B cell (primary cell): ENCODE results near the gene ANAPC5. TPM values are rescaled to one million over a fixed set of nuclear protein-coding genes. Genes with fewer than 3 reads are reported as not detected.
A peak's percentile ranks its signal among the peaks of the same experiment; 100 is the strongest.

Experiments
- ATAC-seq: fragments of 200-7000 bp; cut with Tn5 transposase; one replicate; pipeline ENCODE4 v1.10.0; 2021; ENCODE audit warnings: low read depth, mild to moderate bottlenecking, moderate number of reproducible peaks, moderate library complexity
- CTCF ChIA-PET: fragments of 350-600 bp; sonication (Branson Sonifier 250); formaldehyde crosslinking; loops from one replicate; lab custom pipeline; 2021; ENCODE audit warnings: antibody characterized with exemption, inconsistent platforms; lab: Charles Lee
- POLR2A ChIA-PET: fragments of 350-600 bp; sonication (Branson Sonifier 250); formaldehyde crosslinking; loops from one replicate; lab custom pipeline; 2021; ENCODE audit warnings: antibody characterized with exemption; lab: Charles Lee
- DNase-seq: peaks from one replicate; pipeline ENCODE4 v3.0.0; 2013
- H2AFZ ChIP-seq: 2 replicates; pipeline ENCODE4 v1.6.1; 2012; ENCODE audit warnings: mild to moderate bottlenecking, low read depth, low read length; ENCODE audit not compliant: insufficient read depth, poor library complexity, severe bottlenecking
- H3K27ac ChIP-seq, 2 donors: 1 replicate in 1 of 2; 2 replicates in 1 of 2; pipeline ENCODE4 v1.5.1; 2012 to 2013; ENCODE audit warnings: low read length in 2 of 2, mild to moderate bottlenecking in 2 of 2, moderate library complexity in 1 of 2
- H3K27me3 ChIP-seq, 4 experiments: fragments of 200-600 bp in 1 of 4; sonication (generic) in 1 of 4; replicated peaks in 1 of 4; 1 replicate in 2 of 4; 2 replicates in 2 of 4; pipeline versions ENCODE4 v1.6.1 to v1.7.0; 2013 to 2016; ENCODE audit warnings: low read length in 3 of 4, mild to moderate bottlenecking in 2 of 4, mixed read lengths in 1 of 4, moderate library complexity in 1 of 4; ENCODE audit not compliant: insufficient read depth in 4 of 4, control insufficient read depth in 3 of 4; ENCODE audit errors: control extremely low read depth in 1 of 4
- H3K36me3 ChIP-seq, 2 experiments: replicated peaks in 1 of 2; 1 replicate in 1 of 2; 2 replicates in 1 of 2; pipeline versions ENCODE4 v1.6.1 to v1.7.1; 2013; ENCODE audit warnings: low read length in 1 of 2; ENCODE audit not compliant: insufficient read depth in 2 of 2, control insufficient read depth in 1 of 2; ENCODE audit errors: control extremely low read depth in 1 of 2, extremely low read depth in 1 of 2
- H3K4me1 ChIP-seq, 2 donors: fragments of 200-600 bp in 1 of 2; sonication (generic) in 1 of 2; 1 replicate in 1 of 2; 2 replicates in 1 of 2; pipeline versions ENCODE4 v1.5.1 to v1.6.1; 2013 to 2017; ENCODE audit warnings: low read length in 2 of 2; ENCODE audit not compliant: control insufficient read depth in 2 of 2, insufficient read depth in 2 of 2
- H3K4me2 ChIP-seq: replicated peaks from 2 replicates; pipeline ENCODE3; 2012; ENCODE audit warnings: mild to moderate bottlenecking, low read depth, low read length; ENCODE audit not compliant: poor library complexity, severe bottlenecking
- H3K4me3 ChIP-seq, 5 experiments: fragments of 200-600 bp in 1 of 5; sonication (generic) in 1 of 5; 1 replicate in 3 of 5; 2 replicates in 2 of 5; pipeline versions ENCODE4 v1.5.1 to v1.7.0; 2011 to 2016; ENCODE audit warnings: low read length in 4 of 5, mild to moderate bottlenecking in 4 of 5, low read depth in 2 of 5, control low read depth in 1 of 5, moderate library complexity in 1 of 5; ENCODE audit not compliant: insufficient read depth in 1 of 5; ENCODE audit errors: control extremely low read depth in 1 of 5, extremely low read depth in 1 of 5
- H3K79me2 ChIP-seq: fragments of 200-600 bp; sonication (generic); one replicate; pipeline ENCODE4 v1.6.0; 2016; ENCODE audit warnings: low read length; ENCODE audit not compliant: control insufficient read depth, insufficient read depth
- H3K9ac ChIP-seq: fragments of 200-600 bp; sonication (generic); 2 replicates; pipeline ENCODE4 v1.6.1; 2017; ENCODE audit warnings: mild to moderate bottlenecking, low read length, moderate library complexity
- H3K9me3 ChIP-seq, 3 donors: one replicate each; pipeline versions ENCODE4 v1.6.1 to v1.7.1; 2013; ENCODE audit warnings: low read length in 2 of 3; ENCODE audit not compliant: control insufficient read depth in 2 of 3, insufficient read depth in 1 of 3; ENCODE audit errors: control extremely low read depth in 1 of 3
- H4K20me1 ChIP-seq: 2 replicates; pipeline ENCODE4 v1.6.0; 2012; ENCODE audit warnings: mild to moderate bottlenecking, low read length; ENCODE audit not compliant: insufficient read depth, control insufficient read depth, poor library complexity, severe bottlenecking
- H3K27ac Mint-ChIP-seq: one replicate; pipeline ENCODE4 v1.8.0; 2021; ENCODE audit warnings: mixed read lengths
- H3K27me3 Mint-ChIP-seq: one replicate; pipeline ENCODE4 v1.8.0; 2021; ENCODE audit warnings: mixed read lengths
- H3K4me1 Mint-ChIP-seq: one replicate; pipeline ENCODE4 v1.8.0; 2021; ENCODE audit warnings: mixed read lengths
- H3K4me3 Mint-ChIP-seq: one replicate; pipeline ENCODE4 v1.8.0; 2021; ENCODE audit warnings: mixed read lengths
- H3K9me3 Mint-ChIP-seq: one replicate; pipeline ENCODE4 v1.8.0; 2022; ENCODE audit warnings: mixed read lengths; ENCODE audit not compliant: insufficient read depth
- EZH2 ChIP-seq: IDR thresholded peaks from 2 replicates; pipeline ENCODE4 v1.6.1; 2012; ENCODE audit warnings: borderline replicate concordance, low read depth, mild to moderate bottlenecking, moderate library complexity, low read length; ENCODE audit not compliant: insufficient read depth, poor library complexity, severe bottlenecking
- WGBS: methylation state at CpG from one replicate; pipeline ENCODE4 v1.1.5; 2013; ENCODE audit warnings: missing lambda C conversion rate; ENCODE audit not compliant: insufficient coverage; 5-methylcytosine and 5-hydroxymethylcytosine counted together
- intact Hi-C: fragments of 100-400 bp; cut with micrococcal nuclease; formaldehyde crosslinking; loops from one replicate; pipeline ENCODE4 v1.10.0; 2022
- polyA plus RNA-seq: library from polyadenylated mRNA; depleted of rRNA; stranded (reverse); fragments of >200 nt; gene quantifications from 2 replicates; pipeline ENCODE4 v1.2.3, GENCODE V29; 2012
- total RNA-seq, 2 donors: library from RNA; stranded (reverse); fragments of 120-200 nt in 1 of 2; gene quantifications; 1 replicate in 1 of 2; 2 replicates in 1 of 2; pipeline versions ENCODE4 v1.2.3 to v1.2.4, GENCODE V29; 2013 to 2022
- TF ChIP-seq, protein P1 (sequence below): fragments of 200-600 bp; IDR thresholded peaks from one replicate; pipeline ENCODE4 v1.8.0; 2022; ENCODE audit warnings: antibody characterized with exemption, mild to moderate bottlenecking

The ANAPC5 gene
- total and polyA plus RNA-seq, 2 donors (not counting 1 experiment from before 2014, with no cell fraction given) = 150 to 171 TPM

DNA sequence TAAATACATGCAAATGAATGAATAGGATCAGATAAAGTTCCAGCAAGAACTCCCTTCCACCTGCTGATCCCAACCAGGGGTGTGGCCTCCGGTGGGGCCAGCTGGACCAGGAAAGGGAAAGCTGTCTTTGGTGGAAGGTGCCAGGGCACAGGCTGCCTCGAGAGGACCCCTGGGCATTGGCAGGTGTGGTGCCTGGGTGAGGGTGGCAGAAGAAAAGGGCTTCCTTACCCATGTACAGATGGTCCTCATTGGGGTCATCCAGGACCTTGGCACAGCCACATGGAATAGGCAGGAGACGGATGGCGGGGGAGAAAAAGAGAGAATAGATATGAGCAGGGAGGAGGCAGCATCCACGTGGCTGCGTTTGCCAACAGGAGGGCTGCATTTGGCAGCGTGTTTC lies 92.1 kb downstream of the ANAPC5 start:
- no peaks in the 10 kb centered on the region for H3K79me2 ChIP-seq
- no peaks in the 10 kb centered on the region for H3K27me3 Mint-ChIP-seq
- H3K9me3 ChIP-seq = no peaks in the 10 kb centered on the region
- H3K27ac ChIP-seq = no peak overlapping the region
- H3K4me3 ChIP-seq = no peak overlapping the region
- intact Hi-C loops = no loop called here
- POLR2A ChIA-PET = no interaction called here
- no peak overlapping the region for H3K4me2 ChIP-seq
- H4K20me1 ChIP-seq = no peaks in the 10 kb centered on the region
- no peak for DNase-seq
- 98% methylated on average over 6 of the region's 7 CpGs for WGBS
- no peak overlapping the region for H2AFZ ChIP-seq
- no peaks in the 10 kb centered on the region for H3K9me3 Mint-ChIP-seq
- H3K4me1 Mint-ChIP-seq = peaks cover 12% of the 10 kb centered on the region
- H3K36me3 ChIP-seq = peaks cover 6 to 27% of the 10 kb centered on the region in 2 experiments
- no peaks in the 10 kb centered on the region for H3K27me3 ChIP-seq
- CTCF ChIA-PET = no interaction called here
- ATAC-seq = no peak
- TF ChIP-seq, protein P1, sequence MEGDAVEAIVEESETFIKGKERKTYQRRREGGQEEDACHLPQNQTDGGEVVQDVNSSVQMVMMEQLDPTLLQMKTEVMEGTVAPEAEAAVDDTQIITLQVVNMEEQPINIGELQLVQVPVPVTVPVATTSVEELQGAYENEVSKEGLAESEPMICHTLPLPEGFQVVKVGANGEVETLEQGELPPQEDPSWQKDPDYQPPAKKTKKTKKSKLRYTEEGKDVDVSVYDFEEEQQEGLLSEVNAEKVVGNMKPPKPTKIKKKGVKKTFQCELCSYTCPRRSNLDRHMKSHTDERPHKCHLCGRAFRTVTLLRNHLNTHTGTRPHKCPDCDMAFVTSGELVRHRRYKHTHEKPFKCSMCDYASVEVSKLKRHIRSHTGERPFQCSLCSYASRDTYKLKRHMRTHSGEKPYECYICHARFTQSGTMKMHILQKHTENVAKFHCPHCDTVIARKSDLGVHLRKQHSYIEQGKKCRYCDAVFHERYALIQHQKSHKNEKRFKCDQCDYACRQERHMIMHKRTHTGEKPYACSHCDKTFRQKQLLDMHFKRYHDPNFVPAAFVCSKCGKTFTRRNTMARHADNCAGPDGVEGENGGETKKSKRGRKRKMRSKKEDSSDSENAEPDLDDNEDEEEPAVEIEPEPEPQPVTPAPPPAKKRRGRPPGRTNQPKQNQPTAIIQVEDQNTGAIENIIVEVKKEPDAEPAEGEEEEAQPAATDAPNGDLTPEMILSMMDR = no peak
- TF ChIP-seq EZH2 = no peak
- H3K4me1 ChIP-seq = no peaks in the 10 kb centered on the region
- no peak overlapping the region for H3K27ac Mint-ChIP-seq
- H3K9ac ChIP-seq = no peak overlapping the region
- no peak overlapping the region for H3K4me3 Mint-ChIP-seq

DNA sequence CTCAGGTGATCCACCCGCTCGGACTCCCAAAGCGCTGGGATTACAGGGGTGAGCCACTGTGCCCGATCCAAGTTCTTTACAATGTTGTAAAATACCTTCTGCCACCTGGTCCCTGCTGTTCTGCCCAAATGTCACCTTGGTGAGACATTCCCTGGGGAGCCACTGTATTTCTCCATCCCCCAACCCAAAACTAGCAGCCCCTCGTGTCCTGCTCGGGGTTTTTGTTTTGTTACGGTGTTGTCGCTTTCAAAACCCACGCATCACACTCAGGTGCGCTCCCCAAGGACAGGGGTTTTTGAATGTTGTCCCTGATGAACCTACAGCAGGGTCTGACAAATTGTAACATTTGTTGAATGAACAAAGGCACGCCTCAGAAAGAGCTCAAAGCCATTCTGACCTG lies 93.1 kb downstream of the ANAPC5 start:
- TF ChIP-seq EZH2 = no peak
- TF ChIP-seq, protein P1 = no peak
- H3K9ac ChIP-seq = no peak overlapping the region
- ATAC-seq = peak; percentile 39
- H3K36me3 ChIP-seq = peaks cover 6 to 26% of the 10 kb centered on the region in 2 experiments
- H3K27ac Mint-ChIP-seq = peak overlapping the region; percentile 15
- no peaks in the 10 kb centered on the region for H4K20me1 ChIP-seq
- no peaks in the 10 kb centered on the region for H3K4me1 ChIP-seq
- H3K27me3 ChIP-seq = no peaks in the 10 kb centered on the region
- no peak overlapping the region for H3K27ac ChIP-seq
- no peak overlapping the region for H2AFZ ChIP-seq
- H3K4me2 ChIP-seq = no peak overlapping the region
- ChIA-PET POLR2A (no interaction called here), CTCF (no interaction called here)
- H3K4me3 ChIP-seq = no peak overlapping the region
- no peaks in the 10 kb centered on the region for H3K27me3 Mint-ChIP-seq
- H3K9me3 ChIP-seq = no peaks in the 10 kb centered on the region
- WGBS = 96% methylated on average over 7 of the region's 11 CpGs
- peak overlapping the region; percentile 50 for H3K4me3 Mint-ChIP-seq
- intact Hi-C loops = no loop called here
- no peaks in the 10 kb centered on the region for H3K9me3 Mint-ChIP-seq
- H3K79me2 ChIP-seq = no peaks in the 10 kb centered on the region
- DNase-seq = no peak
- peaks cover 12% of the 10 kb centered on the region for H3K4me1 Mint-ChIP-seq

Other genes with a start within 250 kb of the ANAPC5 start
- gene P2RX7, start 219.5 kb downstream of the ANAPC5 start, total RNA-seq = 5.3 and 6.8 TPM in 2 replicates
- 5.0 and 6.3 TPM in 2 replicates for gene P2RX7, start 219.5 kb downstream of the ANAPC5 start, polyA plus RNA-seq
- 27.2 and 30.4 TPM in 2 replicates for gene P2RX4, start 142.3 kb downstream of the ANAPC5 start, total RNA-seq
- gene P2RX4, start 142.3 kb downstream of the ANAPC5 start, polyA plus RNA-seq = 29.7 and 31.9 TPM in 2 replicates
- 17.1 and 22.0 TPM in 2 replicates for gene CAMKK2, start 55.7 kb downstream of the ANAPC5 start, total RNA-seq
- gene CAMKK2, start 55.7 kb downstream of the ANAPC5 start, polyA plus RNA-seq = 9.3 and 9.7 TPM in 2 replicates
- gene RNF34, start 47.7 kb upstream of the ANAPC5 start, total RNA-seq = 79.6 and 86.7 TPM in 2 replicates
- gene RNF34, start 47.7 kb upstream of the ANAPC5 start, polyA plus RNA-seq = 19.4 and 24.9 TPM in 2 replicates
- gene KDM2B, start 228.6 kb upstream of the ANAPC5 start, total RNA-seq = 126 and 129 TPM in 2 replicates
- gene KDM2B, start 228.6 kb upstream of the ANAPC5 start, polyA plus RNA-seq = 108 and 109 TPM in 2 replicates